SK-N-SH (cell line): Measurements from ENCODE around the gene MED27. TPM values are rescaled to one million over a fixed set of nuclear protein-coding genes. Genes with fewer than 3 reads are reported as not detected.

Source experiments
- CTCF ChIA-PET: fragments of 300-600, 350-600 bp; formaldehyde crosslinking; extraction: SDS; loops from one replicate; lab custom pipeline; 2021; lab: Yijun Ruan, JAX
- POLR2A ChIA-PET: fragments of 350-600 bp; sonication (Branson Sonifier 250); formaldehyde crosslinking; extraction: SDS; loops from one replicate; lab custom pipeline; 2020; ENCODE audit warnings: antibody characterized with exemption, inconsistent platforms; lab: Yijun Ruan, JAX
- DNase-seq: peaks from one replicate; pipeline ENCODE4 v3.0.0; 2012
- H2AFZ ChIP-seq: fragments of 200-600 bp; sonication (generic); 2 replicates; pipeline ENCODE4 v1.8.1; 2016; ENCODE audit warnings: antibody characterized with exemption, mild to moderate bottlenecking, low read depth
- H3F3A ChIP-seq: fragments of 200-600 bp; sonication (generic); replicated peaks from 2 replicates; pipeline ENCODE3; 2016; ENCODE audit warnings: antibody characterized with exemption, mild to moderate bottlenecking; ENCODE audit not compliant: insufficient read depth
- H3K27ac ChIP-seq, 2 experiments: fragments of 200-500 bp in 1 of 2; fragments of 200-600 bp in 1 of 2; sonication (Bioruptor generic) in 1 of 2; sonication (generic), shearing (Covaris generic) in 1 of 2; 2 replicates each; pipeline versions ENCODE4 v1.5.1 to v1.6.1; 2014 to 2016; ENCODE audit warnings: low read depth in 2 of 2, inconsistent platforms in 1 of 2, low read length in 1 of 2, mild to moderate bottlenecking in 1 of 2, mixed read lengths in 1 of 2
- H3K27me3 ChIP-seq: fragments of 200-600 bp; sonication (generic), shearing (Covaris generic); 2 replicates; pipeline ENCODE4 v1.6.1; 2016; ENCODE audit warnings: mixed run types; ENCODE audit not compliant: insufficient read depth
- H3K36me3 ChIP-seq, 2 experiments: fragments of 200-500 bp in 1 of 2; fragments of 200-600 bp in 1 of 2; sonication (Bioruptor generic) in 1 of 2; sonication (generic) in 1 of 2; replicated peaks in 1 of 2; 2 replicates each; pipeline versions ENCODE3 to v1.5.1; 2014 to 2016; ENCODE audit warnings: low read length in 1 of 2, mild to moderate bottlenecking in 1 of 2; ENCODE audit not compliant: insufficient read depth in 2 of 2, control insufficient read depth in 1 of 2
- H3K4me1 ChIP-seq, 2 experiments: fragments of 200-500 bp in 1 of 2; fragments of 200-600 bp in 1 of 2; sonication (Bioruptor generic) in 1 of 2; sonication (generic), shearing (Covaris generic) in 1 of 2; 2 replicates each; pipeline versions ENCODE4 v1.5.1 to v1.6.1; 2014 to 2016; ENCODE audit warnings: low read depth in 1 of 2, low read length in 1 of 2, mixed run types in 1 of 2; ENCODE audit not compliant: insufficient read depth in 2 of 2, control insufficient read depth in 1 of 2
- H3K4me2 ChIP-seq: fragments of 200-600 bp; sonication (generic), shearing (Covaris generic); 2 replicates; pipeline ENCODE4 v1.6.1; 2017; ENCODE audit warnings: mixed run types
- H3K4me3 ChIP-seq, 2 experiments: fragments of 200-500 bp in 1 of 2; fragments of 200-600 bp in 1 of 2; sonication (Bioruptor generic) in 1 of 2; sonication (generic), shearing (Covaris generic) in 1 of 2; 2 replicates each; pipeline versions ENCODE4 v1.5.1 to v1.8.1; 2014 to 2016; ENCODE audit warnings: low read depth in 2 of 2, inconsistent platforms in 1 of 2, low read length in 1 of 2, mild to moderate bottlenecking in 1 of 2, mixed read lengths in 1 of 2, moderate library complexity in 1 of 2
- H3K79me2 ChIP-seq: fragments of 200-600 bp; sonication (generic); 2 replicates; pipeline ENCODE4 v1.8.1; 2017; ENCODE audit warnings: mild to moderate bottlenecking; ENCODE audit not compliant: insufficient read depth
- H3K9ac ChIP-seq: fragments of 200-600 bp; sonication (generic); 2 replicates; pipeline ENCODE4 v1.6.1; 2017; ENCODE audit warnings: mixed run types
- H3K9me2 ChIP-seq: fragments of 200-600 bp; sonication (generic); 2 replicates; pipeline ENCODE4 v1.6.1; 2017; ENCODE audit warnings: mixed run types
- H3K9me3 ChIP-seq: fragments of 200-600 bp; sonication (generic); 2 replicates; pipeline ENCODE4 v1.6.1; 2017; ENCODE audit warnings: mixed run types, mild to moderate bottlenecking, moderate library complexity
- H4K20me1 ChIP-seq: fragments of 200-600 bp; sonication (generic); 2 replicates; pipeline ENCODE4 v1.6.1; 2017; ENCODE audit warnings: mild to moderate bottlenecking, mixed run types; ENCODE audit not compliant: insufficient read depth
- CTCF ChIP-seq: fragments of 200-600 bp; sonication (generic); IDR thresholded peaks from 2 replicates; pipeline ENCODE4 v1.6.1; 2017; ENCODE audit warnings: antibody characterized with exemption, mild to moderate bottlenecking, moderate library complexity
- EP300 ChIP-seq, 2 experiments: IDR thresholded peaks; 2 replicates each; pipeline versions ENCODE4 v1.4.0 to v1.6.1; 2012; ENCODE audit warnings: borderline replicate concordance in 1 of 2, low read depth in 1 of 2, low read length in 1 of 2
- EZH2phosphoT487 ChIP-seq: fragments of 200-600 bp; sonication (generic); IDR thresholded peaks from 2 replicates; pipeline ENCODE4 v1.6.1; 2017; ENCODE audit warnings: low read depth, mixed run types, mild to moderate bottlenecking, antibody characterized with exemption, moderate library complexity, borderline replicate concordance
- FOSL2 ChIP-seq: IDR thresholded peaks from 2 replicates; pipeline ENCODE4 v1.4.0; 2012; ENCODE audit warnings: low read depth, mild to moderate bottlenecking, moderate library complexity, borderline replicate concordance
- FOXJ3 ChIP-seq: sonication (generic); formaldehyde crosslinking; IDR thresholded peaks from 2 replicates; pipeline ENCODE4 v1.5.1; 2020; ENCODE audit warnings: mild to moderate bottlenecking, missing genetic modification reagents
- GATA2 ChIP-seq: sonication (generic); formaldehyde crosslinking; IDR thresholded peaks from 2 replicates; pipeline ENCODE4 v1.5.0; 2020; ENCODE audit warnings: mild to moderate bottlenecking, missing genetic modification reagents
- IRF3 ChIP-seq: fragments of 150-350 bp; IDR thresholded peaks from 2 replicates; pipeline ENCODE4 v1.6.1; 2016; ENCODE audit warnings: mild to moderate bottlenecking, low read depth, low read length
- MEF2A ChIP-seq: IDR thresholded peaks from 2 replicates; pipeline ENCODE4 v1.4.0; 2012; ENCODE audit warnings: low read depth, borderline replicate concordance
- MXI1 ChIP-seq: IDR thresholded peaks from 2 replicates; pipeline ENCODE4 v1.6.1; 2012; ENCODE audit warnings: mild to moderate bottlenecking, low read depth, low read length, improper control_type of control experiment
- NFIC ChIP-seq: IDR thresholded peaks from 2 replicates; pipeline ENCODE4 v1.4.0; 2012; ENCODE audit warnings: borderline replicate concordance
- NRF1 ChIP-seq: IDR thresholded peaks from 2 replicates; pipeline ENCODE4 v1.6.1; 2012; ENCODE audit warnings: low read depth, mild to moderate bottlenecking, low read length
- RAD21 ChIP-seq: IDR thresholded peaks from 2 replicates; pipeline ENCODE4 v1.6.1; 2012; ENCODE audit warnings: mild to moderate bottlenecking, low read length
- REST ChIP-seq: IDR thresholded peaks from 2 replicates; pipeline ENCODE4 v1.6.1; 2012; ENCODE audit warnings: mild to moderate bottlenecking, low read depth, low read length, moderate library complexity
- RFX5 ChIP-seq: IDR thresholded peaks from 2 replicates; pipeline ENCODE4 v1.6.1; 2012; ENCODE audit warnings: mild to moderate bottlenecking, improper control_type of control experiment, low read length
- SMC3 ChIP-seq: IDR thresholded peaks from 2 replicates; pipeline ENCODE4 v1.6.1; 2012; ENCODE audit warnings: low read depth, low read length, improper control_type of control experiment
- TCF12 ChIP-seq: IDR thresholded peaks from 2 replicates; pipeline ENCODE4 v1.4.0; 2012
- WGBS: methylation state at CpG from one replicate; pipeline ENCODE4 v1.1.6; 2017; ENCODE audit warnings: low lambda C conversion rate; 5-methylcytosine and 5-hydroxymethylcytosine counted together
- polyA plus RNA-seq, 3 experiments: library from polyadenylated mRNA; depleted of rRNA; stranded (reverse); fragments of >200 nt; gene quantifications; 2 replicates each; pipeline ENCODE4 v1.2.3, GENCODE V29; 2012
- TF ChIP-seq, protein P1 (sequence below): IDR thresholded peaks from 2 replicates; pipeline ENCODE4 v1.4.0; 2012; ENCODE audit warnings: low read depth, borderline replicate concordance
- TF ChIP-seq, protein P2 (sequence below): IDR thresholded peaks from 2 replicates; pipeline ENCODE4 v1.4.0; 2012; ENCODE audit warnings: low read depth
- TF ChIP-seq, protein P3 (sequence below): IDR thresholded peaks from 2 replicates; pipeline ENCODE4; 2012

MED27 gene
- polyA plus RNA-seq, 1 of the 3 experiments (the other 2 are of a cell fraction) = 35.0 TPM

DNA sequence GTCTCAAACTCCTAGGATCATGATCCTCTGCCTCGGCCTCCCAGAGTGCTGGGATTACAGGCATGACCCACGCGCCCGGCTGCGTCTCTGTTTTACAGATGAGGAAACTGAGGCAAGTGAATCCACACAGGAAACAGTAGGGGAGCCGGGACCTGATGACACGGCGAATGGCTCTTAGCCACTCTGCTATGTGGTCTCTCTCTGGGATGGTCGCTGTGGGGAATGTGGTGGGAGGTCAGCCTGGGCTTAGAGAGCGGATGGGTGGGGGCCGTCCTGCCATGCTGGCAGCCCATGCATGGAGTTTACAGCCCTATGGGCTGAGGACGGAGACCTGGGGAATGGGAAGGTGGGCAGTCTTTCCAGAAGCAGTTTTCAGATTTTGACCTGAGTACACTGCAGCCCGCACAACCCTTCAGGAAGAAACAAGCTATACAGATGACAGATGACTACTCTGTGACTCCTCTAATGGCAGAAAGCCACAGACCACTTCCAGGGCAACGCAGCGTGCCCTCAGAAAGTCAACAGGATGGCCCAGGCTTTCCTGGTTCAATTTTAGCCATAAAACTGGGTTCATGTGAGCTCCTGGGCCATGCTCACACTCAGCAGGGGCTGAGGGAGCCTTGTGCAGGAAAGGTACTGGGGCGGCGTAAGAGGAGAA lies 203.7 kb downstream of the MED27 start:
- TF ChIP-seq EP300 (IDR thresholded peaks at IDR 0.05; ENCODE audit: borderline replicate concordance in 1 of 2, low read depth in 1 of 2, low read length in 1 of 2) (no peak), RFX5 (no peak), FOSL2 (no peak), EZH2phosphoT487 (no peak), IRF3 (no peak), MXI1 (no peak), TCF12 (no peak), NFIC (no peak), CTCF (no peak), REST (no peak), MEF2A (no peak), NRF1 (no peak), FOXJ3 (CRISPR knock-in tag) (no peak), GATA2 (CRISPR knock-in tag) (no peak), RAD21 (no peak), SMC3 (no peak)
- TF ChIP-seq, protein P1, sequence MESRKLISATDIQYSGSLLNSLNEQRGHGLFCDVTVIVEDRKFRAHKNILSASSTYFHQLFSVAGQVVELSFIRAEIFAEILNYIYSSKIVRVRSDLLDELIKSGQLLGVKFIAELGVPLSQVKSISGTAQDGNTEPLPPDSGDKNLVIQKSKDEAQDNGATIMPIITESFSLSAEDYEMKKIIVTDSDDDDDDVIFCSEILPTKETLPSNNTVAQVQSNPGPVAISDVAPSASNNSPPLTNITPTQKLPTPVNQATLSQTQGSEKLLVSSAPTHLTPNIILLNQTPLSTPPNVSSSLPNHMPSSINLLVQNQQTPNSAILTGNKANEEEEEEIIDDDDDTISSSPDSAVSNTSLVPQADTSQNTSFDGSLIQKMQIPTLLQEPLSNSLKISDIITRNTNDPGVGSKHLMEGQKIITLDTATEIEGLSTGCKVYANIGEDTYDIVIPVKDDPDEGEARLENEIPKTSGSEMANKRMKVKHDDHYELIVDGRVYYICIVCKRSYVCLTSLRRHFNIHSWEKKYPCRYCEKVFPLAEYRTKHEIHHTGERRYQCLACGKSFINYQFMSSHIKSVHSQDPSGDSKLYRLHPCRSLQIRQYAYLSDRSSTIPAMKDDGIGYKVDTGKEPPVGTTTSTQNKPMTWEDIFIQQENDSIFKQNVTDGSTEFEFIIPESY = no peak
- TF ChIP-seq, protein P2, sequence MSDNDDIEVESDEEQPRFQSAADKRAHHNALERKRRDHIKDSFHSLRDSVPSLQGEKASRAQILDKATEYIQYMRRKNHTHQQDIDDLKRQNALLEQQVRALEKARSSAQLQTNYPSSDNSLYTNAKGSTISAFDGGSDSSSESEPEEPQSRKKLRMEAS = no peak
- TF ChIP-seq, protein P3, sequence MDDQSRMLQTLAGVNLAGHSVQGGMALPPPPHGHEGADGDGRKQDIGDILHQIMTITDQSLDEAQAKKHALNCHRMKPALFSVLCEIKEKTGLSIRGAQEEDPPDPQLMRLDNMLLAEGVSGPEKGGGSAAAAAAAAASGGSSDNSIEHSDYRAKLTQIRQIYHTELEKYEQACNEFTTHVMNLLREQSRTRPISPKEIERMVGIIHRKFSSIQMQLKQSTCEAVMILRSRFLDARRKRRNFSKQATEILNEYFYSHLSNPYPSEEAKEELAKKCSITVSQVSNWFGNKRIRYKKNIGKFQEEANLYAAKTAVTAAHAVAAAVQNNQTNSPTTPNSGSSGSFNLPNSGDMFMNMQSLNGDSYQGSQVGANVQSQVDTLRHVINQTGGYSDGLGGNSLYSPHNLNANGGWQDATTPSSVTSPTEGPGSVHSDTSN = no peak
- Histone ChIP-seq H2AFZ (no peak overlapping the region), H3K4me3 (no peak overlapping the region), H3K27ac (no peak overlapping the region), H3K4me2 (no peak overlapping the region), H3K4me1 (no peaks in the 10 kb centered on the region; a peak in 1 of 4 replicates), H3K9ac (no peak overlapping the region), H3K79me2 (no peaks in the 10 kb centered on the region), H3F3A (no peaks in the 10 kb centered on the region), H3K9me3 (no peaks in the 10 kb centered on the region), H3K27me3 (no peaks in the 10 kb centered on the region), H3K36me3 (no peaks in the 10 kb centered on the region), H4K20me1 (peaks cover 4% of the 10 kb centered on the region; the same call in 1 of the 2 replicates), H3K9me2 (no peaks in the 10 kb centered on the region)
- ChIA-PET CTCF (interaction anchor here (0.6 to 1.2 kb wide), 2 partner anchors 8 to 9 kb away, joined by 3 read pairs; no protein-coding TSS in a partner anchor), POLR2A (interaction anchor here (0.6 kb wide), 1 partner anchor 30 kb away, joined by 3 read pairs; no protein-coding TSS in a partner anchor)
- DNase-seq = no peak
- 89% methylated on average over 13 of the region's 17 CpGs for WGBS
